Breast epithelium (tissue), 3 donors: ENCODE results near the gene APOC1.

Source experiments
- POLR2A ChIP-seq: fragments of 450-650 bp; IDR thresholded peaks from one replicate; pipeline ENCODE4 v1.6.1; 2016; ENCODE audit warnings: antibody characterized with exemption, mild to moderate bottlenecking, moderate library complexity
- POLR2AphosphoS5 ChIP-seq, 3 donors: sonication (generic); formaldehyde crosslinking; IDR thresholded peaks; one replicate each; pipeline ENCODE4 v1.6.1; 2017; ENCODE audit warnings: antibody characterized with exemption in 3 of 3
- TF ChIP-seq, protein P1 (sequence below), 3 donors: fragments of 450-650 bp; IDR thresholded peaks; one replicate each; pipeline ENCODE4 v1.5.1; 2016 to 2017; ENCODE audit warnings: antibody characterized with exemption in 3 of 3, mild to moderate bottlenecking in 3 of 3, moderate library complexity in 3 of 3

DNA sequence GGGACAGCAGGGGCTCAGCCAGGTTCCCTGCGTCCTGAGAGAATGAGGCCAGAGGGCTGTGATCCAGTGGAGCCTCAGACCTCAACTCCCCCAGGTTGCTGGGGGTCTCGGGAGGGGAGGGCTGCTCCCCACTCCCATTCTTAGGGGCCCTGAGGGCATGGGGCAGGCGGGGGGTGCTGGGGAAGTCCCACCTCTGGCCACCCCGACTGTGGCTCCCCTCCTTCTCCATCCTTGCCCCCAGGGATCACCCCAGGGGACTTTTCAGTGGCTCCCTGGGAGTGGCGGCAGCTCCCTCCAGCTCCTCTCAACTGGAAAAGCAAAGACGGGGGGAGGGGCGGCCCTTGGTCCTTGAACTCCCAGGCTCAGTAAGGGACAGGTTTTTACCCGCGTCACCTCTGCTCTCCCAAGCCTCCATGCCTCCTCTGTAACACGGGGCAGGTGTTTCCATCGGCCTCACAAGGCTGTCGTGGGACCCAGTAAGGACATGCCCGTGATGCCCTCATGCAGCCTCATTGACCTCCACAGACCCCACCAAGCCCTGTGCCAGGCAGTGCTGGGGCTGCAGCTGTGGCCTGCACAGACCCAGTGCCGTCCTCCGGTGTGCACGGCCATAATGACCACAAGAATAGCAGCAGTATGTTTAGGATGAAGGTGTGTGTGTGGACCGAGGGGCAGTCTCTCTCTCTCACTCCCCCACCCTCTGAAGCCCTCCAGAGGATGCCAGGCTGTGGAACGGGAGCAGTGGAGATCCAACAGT is 34.9 kb upstream of the APOC1 start:
- no peak for TF ChIP-seq POLR2A
- TF ChIP-seq, protein P1, sequence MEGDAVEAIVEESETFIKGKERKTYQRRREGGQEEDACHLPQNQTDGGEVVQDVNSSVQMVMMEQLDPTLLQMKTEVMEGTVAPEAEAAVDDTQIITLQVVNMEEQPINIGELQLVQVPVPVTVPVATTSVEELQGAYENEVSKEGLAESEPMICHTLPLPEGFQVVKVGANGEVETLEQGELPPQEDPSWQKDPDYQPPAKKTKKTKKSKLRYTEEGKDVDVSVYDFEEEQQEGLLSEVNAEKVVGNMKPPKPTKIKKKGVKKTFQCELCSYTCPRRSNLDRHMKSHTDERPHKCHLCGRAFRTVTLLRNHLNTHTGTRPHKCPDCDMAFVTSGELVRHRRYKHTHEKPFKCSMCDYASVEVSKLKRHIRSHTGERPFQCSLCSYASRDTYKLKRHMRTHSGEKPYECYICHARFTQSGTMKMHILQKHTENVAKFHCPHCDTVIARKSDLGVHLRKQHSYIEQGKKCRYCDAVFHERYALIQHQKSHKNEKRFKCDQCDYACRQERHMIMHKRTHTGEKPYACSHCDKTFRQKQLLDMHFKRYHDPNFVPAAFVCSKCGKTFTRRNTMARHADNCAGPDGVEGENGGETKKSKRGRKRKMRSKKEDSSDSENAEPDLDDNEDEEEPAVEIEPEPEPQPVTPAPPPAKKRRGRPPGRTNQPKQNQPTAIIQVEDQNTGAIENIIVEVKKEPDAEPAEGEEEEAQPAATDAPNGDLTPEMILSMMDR (IDR thresholded peaks at IDR 0.05): no peak
- no peak for TF ChIP-seq POLR2AphosphoS5 (IDR thresholded peaks at IDR 0.05)
